RWPE1 (cell line): ENCODE results near the gene DUOXA2.

ENCODE experiments used
- CTCF ChIA-PET: fragments of 350-600 bp; sonication (Branson Sonifier 250); formaldehyde crosslinking; extraction: SDS; loops from one replicate; lab custom pipeline; 2021; lab: Yijun Ruan, JAX
- POLR2A ChIA-PET: fragments of 400-600 bp; formaldehyde crosslinking; extraction: SDS; loops from one replicate; lab custom pipeline; 2020; ENCODE audit warnings: antibody characterized with exemption; ENCODE audit not compliant: low non-redundant PET; lab: Yijun Ruan, JAX
- DNase-seq: peaks from one replicate; pipeline ENCODE4 v3.0.0; 2012; ENCODE audit warnings: low spot score
- H3K27ac ChIP-seq: fragments of 450-650 bp; 2 replicates; pipeline ENCODE4 v1.5.1; 2017
- TF ChIP-seq, protein P1 (sequence below): fragments of 450-650 bp; conservative IDR thresholded peaks from 2 replicates; pipeline ENCODE4 v1.5.1; 2017; ENCODE audit warnings: low read depth, mild to moderate bottlenecking

Gene DUOXA2

DNA sequence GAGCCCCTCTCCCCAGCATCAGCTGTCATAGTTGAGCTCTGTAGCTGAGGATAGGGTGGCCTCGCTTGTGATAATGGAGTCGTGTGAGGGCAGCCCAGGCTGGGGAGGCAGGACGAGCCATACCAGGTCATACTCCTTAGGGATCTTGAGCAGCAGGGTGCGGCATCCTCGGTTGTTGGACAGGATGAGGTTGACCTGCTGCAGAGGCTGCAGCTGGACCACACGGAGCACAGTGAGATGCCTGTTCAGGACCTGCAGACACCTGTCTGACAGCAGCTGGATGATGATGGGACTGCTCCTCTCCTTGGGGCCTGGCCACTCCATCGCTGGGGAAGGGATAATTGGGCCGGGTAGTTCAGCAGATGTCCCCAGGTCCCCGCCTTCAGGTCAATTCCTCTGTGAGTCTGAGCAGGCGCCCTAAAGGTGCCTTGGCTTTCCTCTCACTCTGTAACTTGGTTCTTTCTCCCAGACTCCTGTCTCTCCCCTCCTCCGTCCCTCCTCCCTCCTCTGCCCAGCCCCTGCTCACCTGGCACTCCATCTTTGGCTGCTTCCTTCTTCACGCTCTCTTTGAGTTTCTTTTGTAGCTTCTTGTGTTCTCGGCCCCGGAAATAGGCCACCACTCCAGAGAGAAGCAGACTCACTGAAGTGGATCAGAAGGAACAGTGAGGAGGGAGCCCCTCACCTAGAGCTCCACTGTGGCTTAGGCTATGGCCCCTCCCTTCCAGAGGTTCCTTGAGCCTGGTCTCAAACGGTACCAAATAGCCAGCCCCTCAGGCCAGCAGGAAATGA is 7.9 kb upstream of the DUOXA2 start:
- DNase-seq, result no peak
- ChIA-PET POLR2A (no interaction called here), CTCF (interaction anchor here (0.7 kb wide), 1 partner anchor 12 kb away, joined by 4 read pairs; no protein-coding TSS in a partner anchor)
- TF ChIP-seq, protein P1, sequence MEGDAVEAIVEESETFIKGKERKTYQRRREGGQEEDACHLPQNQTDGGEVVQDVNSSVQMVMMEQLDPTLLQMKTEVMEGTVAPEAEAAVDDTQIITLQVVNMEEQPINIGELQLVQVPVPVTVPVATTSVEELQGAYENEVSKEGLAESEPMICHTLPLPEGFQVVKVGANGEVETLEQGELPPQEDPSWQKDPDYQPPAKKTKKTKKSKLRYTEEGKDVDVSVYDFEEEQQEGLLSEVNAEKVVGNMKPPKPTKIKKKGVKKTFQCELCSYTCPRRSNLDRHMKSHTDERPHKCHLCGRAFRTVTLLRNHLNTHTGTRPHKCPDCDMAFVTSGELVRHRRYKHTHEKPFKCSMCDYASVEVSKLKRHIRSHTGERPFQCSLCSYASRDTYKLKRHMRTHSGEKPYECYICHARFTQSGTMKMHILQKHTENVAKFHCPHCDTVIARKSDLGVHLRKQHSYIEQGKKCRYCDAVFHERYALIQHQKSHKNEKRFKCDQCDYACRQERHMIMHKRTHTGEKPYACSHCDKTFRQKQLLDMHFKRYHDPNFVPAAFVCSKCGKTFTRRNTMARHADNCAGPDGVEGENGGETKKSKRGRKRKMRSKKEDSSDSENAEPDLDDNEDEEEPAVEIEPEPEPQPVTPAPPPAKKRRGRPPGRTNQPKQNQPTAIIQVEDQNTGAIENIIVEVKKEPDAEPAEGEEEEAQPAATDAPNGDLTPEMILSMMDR, result no peak
- no peak overlapping the region for H3K27ac ChIP-seq

- CTCF ChIA-PET, result no interaction called here
- H3K27ac ChIP-seq, result no peak overlapping the region
- TF ChIP-seq, protein P1, result no peak
- POLR2A ChIA-PET, result no interaction called here
- no peak for DNase-seq
Measured at GRCh38 chr15:45107941-45108630, 6.0 kb upstream of the DUOXA2 start.

- CTCF ChIA-PET, result interaction anchor here (0.7 to 1.2 kb wide), 2 partner anchors 8 to 169 kb away, joined by 3 to 4 read pairs; no protein-coding TSS in a partner anchor
- TF ChIP-seq, protein P1, result no peak
- no peak for DNase-seq
Measured at GRCh38 chr15:45110256-45110820, 3.8 kb upstream of the DUOXA2 start.

DNA sequence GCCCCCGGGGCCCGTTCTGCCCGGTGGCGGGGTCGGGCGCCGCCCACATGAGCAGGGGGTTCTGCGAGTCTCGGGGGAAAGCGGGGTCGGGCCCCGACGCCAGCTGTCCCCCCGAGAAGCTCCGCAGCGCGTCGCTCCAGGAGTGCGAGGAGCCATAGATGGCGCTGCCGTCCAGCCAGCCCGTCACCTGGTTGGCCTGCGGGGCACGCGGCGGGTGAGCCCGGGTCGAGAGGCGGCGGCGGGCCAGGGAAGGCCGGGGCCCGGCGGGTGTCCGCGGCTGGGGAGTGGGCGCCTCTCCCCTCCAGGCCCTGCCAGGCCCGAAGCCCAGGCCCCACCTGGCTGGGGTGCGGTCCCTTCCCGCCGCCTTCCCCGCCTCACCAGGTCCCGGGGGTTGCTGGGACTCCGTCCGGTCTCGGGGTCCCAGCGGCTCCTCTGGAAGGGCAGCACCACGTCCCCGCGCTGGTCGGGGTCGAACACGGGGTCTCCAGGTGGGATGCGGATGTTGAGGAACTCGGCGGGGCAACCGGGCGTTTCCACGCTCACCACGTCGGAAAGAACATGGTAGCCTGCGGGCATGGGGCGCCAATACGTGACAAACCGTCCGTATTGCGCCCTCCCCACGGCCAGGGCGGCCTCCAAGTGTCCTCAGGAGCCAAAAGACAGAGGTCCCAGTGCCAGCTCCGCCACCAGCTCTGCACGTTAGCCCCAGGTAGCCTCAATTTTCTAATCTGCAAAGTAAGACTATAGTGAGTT is 2.6 kb upstream of the DUOXA2 start:
- DNase-seq, result no peak
- CTCF ChIA-PET, result no interaction called here
- POLR2A ChIA-PET, result no interaction called here
- H3K27ac ChIP-seq, result no peak overlapping the region
- TF ChIP-seq, protein P1, result no peak

More at GRCh38 chr15:45110256-45110820, 3.8 kb upstream of the DUOXA2 start:
- no peak overlapping the region for H3K27ac ChIP-seq
- POLR2A ChIA-PET, result no interaction called here

DNA sequence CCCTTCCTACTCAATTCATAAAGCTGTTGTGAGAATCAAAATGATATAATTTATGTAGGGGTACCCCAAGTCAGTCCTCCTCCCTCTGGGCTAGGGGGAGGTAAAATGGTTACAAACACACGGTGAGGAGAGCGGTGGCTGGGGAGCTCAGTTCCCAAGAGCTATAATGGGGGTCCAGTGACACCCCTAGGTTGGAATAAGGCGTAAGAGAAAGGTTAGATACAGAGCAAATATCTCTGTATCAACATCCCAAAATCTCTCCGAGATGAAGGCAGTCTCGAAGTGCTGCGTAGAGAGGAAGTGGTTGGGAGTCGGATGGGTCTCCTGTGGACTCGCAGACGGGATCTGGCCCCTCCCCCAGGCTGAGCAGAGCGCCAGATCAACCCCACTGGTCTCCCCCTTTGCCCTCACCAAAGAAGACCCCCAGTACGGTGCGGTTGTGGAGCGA is 2.0 kb upstream of the DUOXA2 start:
- H3K27ac ChIP-seq, result no peak overlapping the region
- CTCF ChIA-PET, result no interaction called here
- TF ChIP-seq, protein P1, result no peak
- POLR2A ChIA-PET, result no interaction called here
- no peak for DNase-seq
